GM21737 (cell line): ENCODE results near the gene PTPRF.
"Not testable (repeated sequence)": the region's sequence is repeated elsewhere in the genome, so short reads cannot be mapped to it uniquely, and the experiment has no call there.

Experiments used
- ATAC-seq: cut with Tn5 transposase; IDR thresholded peaks from one replicate; pipeline ENCODE4 v1.9.1; 2021; ENCODE audit warnings: mild to moderate bottlenecking, moderate library complexity; ENCODE audit not compliant: unreplicated experiment

PTPRF gene

DNA sequence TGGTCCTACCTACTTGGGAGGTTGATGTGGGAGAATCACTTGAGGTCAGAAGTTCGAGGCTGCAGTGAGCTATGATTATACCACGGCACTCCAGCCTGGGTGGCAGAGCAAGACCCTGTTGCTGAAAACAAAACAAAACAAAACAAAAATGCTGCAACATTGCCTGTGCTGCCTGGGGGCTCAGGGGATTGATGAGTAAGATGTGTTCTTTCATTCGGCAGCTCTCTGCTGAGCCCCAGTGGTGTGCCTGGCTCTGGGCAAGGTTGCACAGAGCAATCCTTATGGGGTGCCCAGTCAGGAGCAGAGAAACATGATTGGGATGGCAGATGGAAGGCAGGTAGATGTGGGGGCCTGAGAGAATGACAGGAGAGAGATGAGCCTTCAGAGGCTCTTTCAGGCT is 90.7 kb downstream of the PTPRF start:
- no peak for ATAC-seq

DNA sequence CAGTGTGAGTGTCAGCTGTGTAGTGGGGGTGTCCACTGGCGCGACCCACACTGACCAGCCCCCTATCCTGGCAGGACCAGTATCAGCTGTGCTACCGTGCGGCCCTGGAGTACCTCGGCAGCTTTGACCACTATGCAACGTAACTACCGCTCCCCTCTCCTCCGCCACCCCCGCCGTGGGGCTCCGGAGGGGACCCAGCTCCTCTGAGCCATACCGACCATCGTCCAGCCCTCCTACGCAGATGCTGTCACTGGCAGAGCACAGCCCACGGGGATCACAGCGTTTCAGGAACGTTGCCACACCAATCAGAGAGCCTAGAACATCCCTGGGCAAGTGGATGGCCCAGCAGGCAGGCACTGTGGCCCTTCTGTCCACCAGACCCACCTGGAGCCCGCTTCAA is 91.2 kb downstream of the PTPRF start:
- no peak for ATAC-seq

DNA sequence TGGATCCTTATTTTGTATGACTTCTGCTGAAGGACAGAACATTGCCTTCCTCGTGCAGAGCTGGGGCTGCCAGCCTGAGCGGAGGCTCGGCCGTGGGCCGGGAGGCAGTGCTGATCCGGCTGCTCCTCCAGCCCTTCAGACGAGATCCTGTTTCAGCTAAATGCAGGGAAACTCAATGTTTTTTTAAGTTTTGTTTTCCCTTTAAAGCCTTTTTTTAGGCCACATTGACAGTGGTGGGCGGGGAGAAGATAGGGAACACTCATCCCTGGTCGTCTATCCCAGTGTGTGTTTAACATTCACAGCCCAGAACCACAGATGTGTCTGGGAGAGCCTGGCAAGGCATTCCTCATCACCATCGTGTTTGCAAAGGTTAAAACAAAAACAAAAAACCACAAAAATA is 91.8 kb downstream of the PTPRF start:
- no peak for ATAC-seq

DNA sequence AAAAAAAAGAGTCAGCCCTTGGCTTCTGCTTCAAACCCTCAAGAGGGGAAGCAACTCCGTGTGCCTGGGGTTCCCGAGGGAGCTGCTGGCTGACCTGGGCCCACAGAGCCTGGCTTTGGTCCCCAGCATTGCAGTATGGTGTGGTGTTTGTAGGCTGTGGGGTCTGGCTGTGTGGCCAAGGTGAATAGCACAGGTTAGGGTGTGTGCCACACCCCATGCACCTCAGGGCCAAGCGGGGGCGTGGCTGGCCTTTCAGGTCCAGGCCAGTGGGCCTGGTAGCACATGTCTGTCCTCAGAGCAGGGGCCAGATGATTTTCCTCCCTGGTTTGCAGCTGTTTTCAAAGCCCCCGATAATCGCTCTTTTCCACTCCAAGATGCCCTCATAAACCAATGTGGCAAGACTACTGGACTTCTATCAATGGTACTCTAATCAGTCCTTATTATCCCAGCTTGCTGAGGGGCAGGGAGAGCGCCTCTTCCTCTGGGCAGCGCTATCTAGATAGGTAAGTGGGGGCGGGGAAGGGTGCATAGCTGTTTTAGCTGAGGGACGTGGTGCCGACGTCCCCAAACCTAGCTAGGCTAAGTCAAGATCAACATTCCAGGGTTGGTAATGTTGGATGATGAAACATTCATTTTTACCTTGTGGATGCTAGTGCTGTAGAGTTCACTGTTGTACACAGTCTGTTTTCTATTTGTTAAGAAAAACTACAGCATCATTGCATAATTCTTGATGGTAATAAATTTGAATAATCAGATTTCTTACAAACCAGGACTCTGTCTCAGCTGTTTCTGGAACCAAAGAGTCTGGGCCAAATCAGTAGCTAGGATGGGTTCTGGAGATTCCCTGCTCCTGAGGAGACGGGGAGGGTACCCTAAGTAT is 92.5 kb downstream of the PTPRF start:
- ATAC-seq: no peak

DNA sequence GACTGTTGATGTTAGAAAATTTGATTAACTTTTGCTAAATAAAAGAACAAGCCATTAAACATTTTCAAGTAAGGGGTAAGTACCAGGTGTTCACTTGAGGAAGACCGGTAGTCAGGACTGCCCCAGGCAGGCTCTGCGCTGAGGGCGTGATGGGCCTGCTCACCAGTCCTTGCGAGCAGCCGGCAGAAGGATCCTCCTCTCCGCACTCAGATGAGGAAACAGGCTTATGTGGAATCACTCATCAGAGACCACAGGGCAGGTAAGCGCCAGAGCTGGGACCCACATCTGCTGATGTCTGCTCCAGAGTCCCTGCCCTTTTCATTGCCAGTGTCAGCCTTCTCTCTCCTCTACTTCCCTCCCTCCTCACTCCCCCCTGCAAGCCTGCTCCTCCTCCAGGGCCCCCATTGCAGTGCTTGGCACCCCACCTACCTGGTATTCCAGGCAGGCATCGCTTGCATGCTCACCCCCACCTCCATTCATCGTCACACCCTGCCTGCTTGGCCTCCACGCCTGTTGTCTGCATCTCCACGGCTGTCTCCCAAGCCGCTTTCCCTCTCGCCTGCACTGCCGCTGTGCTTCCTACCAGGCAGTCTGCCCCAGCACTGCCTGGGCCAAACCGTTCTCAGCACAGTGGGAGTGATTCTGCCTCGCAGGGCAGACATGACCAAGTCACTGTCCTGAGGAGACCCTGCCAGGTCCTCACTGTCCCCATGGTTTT is 94.5 kb downstream of the PTPRF start:
- ATAC-seq: no peak

DNA sequence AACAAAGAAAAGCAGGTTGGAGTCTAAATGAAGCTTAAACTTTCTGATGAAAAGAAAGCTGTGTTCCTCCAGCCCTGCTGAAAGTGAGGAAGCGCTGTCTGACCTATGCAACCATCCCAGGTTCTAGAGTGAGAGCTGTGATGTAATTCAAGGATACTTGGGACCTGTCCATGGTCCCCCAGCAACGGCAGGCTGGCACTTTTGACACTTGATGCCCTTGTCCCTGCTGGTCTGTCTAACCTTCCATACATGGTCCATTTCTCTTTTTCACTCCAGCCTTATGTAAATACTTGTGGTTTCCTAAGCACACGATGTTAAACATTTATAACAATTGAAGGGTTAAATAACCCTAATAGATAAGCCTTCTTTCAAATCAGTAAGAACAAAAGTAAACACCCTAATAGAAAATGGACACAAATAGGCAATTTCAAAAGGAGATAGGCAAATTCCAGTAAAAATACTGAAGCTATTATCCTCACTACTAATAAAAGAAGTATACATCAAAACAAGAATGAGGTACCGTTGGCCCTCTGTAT is 101.5 kb downstream of the PTPRF start:
- ATAC-seq: no peak

DNA sequence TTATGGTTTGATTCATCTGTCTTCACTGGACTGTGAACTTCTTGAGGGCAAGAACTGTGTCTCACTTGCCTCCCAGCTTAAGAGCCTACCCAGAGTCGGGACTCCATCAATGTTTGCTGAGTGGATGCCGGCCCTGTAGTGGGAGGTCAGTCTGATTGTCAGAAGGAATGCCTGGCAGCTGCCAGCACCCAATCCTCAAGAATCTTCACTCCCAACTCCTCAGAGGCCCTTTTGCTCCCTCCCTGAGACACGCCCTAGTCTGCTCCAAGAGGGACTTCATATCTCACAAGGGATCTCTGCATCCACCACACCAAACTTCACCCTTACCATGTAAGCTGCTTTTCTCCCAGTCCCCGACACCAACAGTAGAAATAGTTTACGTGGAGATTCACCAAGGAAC is 104.0 kb downstream of the PTPRF start:
- ATAC-seq: no peak

DNA sequence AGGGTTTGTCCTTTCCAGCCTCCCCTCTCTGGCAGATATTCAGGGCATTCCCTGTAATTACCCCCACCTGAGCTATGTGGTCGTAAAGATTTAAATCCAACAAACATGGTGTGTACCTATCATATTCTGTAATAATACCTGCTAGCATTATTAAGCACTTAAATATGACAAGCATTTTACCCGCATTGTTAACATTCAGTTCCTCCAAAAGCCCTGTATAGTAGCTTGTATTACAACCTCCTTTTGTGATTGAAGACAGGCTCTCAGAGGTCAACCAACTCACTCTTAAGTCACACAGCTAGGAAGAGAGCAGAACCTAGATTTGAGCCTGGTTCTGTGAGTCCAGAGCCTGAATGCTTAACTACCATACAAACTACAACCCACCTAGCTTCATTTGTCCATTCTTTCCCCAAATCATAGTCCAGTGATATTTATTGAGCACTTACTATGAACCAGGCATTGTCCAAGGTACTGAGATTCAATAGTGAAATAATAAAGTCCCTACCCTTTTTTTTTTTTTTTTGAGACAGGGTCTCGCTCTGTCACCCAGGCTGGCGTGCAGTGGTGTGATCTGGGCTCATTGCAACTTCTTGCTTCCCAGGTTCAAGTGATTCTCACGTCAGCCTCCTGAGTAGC is 105.4 kb downstream of the PTPRF start:
- ATAC-seq: no peak

DNA sequence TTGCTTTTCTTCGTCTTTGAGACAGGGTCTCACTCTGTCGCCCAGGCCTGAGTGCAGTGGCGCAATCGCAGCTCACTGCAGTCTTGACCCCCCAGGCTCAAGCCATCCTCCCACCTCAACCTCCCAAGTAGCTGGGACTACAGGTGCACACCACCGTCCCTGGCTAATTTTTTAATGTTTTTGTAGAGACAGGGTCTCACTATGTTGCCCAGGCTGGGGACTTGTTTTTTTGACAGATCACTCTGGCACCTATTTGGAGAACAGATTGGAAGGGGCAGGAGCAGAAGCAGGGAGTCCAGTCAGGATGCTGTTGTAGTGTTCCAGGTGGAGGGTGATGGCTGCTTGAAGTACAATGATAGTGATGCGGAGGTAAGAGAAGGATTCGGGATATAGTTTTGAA is 106.6 kb downstream of the PTPRF start:
- no peak for ATAC-seq

DNA sequence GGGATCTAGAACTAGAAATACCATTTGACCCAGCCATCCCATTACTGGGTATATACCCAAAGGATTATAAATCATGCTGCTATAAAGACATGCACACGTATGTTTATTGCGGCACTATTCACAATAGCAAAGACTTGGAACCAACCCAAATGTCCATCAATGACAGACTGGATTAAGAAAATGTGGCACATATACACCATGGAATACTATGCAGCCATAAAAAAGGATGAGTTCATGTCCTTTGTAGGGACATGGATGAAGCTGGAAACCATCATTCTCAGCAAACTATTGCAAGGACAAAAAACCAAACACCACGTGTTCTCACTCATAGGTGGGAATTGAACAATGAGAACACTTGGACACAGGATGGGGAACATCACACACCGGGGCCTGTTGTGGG is 107.7 kb downstream of the PTPRF start:
- ATAC-seq: not testable (repeated sequence)

DNA sequence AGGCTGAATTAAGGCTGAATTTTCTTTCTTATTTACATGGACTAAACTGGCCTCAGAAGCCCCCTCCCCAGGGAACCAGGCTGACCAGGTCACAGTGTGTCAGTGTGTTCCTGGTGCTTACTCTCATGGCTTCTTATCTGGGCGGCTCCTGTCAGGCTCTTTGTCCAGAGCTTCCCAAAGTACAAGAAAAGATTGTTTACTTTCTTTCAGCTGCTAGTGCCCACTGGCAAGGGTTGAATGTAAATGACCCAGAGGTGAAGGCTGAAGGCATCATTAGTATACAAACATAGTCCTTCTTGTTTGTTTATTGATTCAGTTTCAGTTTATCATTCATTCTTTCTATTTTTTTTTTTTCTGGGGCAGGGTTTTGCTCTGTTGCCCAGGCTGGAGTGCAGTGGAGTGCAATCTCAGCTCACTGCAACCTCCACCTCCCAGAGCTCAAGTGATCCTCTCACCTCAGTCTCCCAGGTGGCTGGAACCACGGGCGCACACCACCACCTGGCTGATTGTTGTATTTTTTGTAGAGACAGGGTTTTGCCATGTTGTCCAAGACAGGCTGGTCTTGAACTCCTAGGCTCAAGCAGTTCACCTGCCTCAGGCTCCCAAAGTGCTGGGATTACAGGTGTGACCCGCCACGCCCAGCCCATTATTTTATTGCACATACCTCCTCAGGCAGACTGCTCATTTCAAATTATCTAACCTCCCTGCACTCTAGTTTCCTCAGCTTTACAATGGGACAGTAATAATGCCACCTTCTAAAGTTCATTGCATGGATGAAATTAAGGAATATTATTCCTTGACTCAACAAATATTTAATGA is 109.5 kb downstream of the PTPRF start:
- no peak for ATAC-seq

DNA sequence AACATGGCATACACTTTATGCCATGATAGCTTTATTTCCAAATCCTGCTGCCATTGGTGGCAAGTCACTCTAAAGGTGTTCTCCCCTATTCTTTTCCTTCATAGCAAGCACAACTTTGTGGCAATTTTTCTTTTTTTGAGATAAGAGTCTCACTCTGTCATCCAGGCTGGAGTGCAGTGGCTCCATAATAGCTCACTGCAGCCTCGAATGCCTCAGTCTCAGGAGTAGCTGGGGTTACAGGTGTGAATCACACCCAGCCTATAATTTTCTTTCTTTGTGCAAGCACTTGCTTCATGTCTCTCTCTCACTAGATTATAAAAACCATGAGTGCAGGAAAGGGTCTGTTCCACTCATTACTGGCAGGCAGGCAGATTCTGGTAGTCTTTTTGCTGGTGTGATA is 113.9 kb downstream of the PTPRF start:
- ATAC-seq: no peak

DNA sequence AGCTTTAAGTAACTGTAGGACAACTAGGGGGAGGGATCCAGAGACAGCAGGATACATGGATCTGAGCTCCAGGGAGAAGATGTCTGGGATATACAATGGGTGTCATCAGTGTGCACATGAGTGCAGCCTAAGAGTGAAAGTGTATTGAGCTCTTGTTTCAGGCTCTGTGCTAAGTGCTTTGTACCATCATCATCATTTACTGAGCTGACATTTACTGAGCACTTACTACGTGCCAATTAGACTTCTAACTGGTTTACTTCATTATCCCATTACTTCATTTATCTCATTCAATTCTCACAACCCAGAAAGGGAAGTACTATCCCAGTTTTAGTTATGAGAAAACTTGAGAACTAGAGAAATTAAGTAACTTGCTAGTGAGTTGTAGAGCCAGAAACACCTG is 114.8 kb downstream of the PTPRF start:
- ATAC-seq: no peak

DNA sequence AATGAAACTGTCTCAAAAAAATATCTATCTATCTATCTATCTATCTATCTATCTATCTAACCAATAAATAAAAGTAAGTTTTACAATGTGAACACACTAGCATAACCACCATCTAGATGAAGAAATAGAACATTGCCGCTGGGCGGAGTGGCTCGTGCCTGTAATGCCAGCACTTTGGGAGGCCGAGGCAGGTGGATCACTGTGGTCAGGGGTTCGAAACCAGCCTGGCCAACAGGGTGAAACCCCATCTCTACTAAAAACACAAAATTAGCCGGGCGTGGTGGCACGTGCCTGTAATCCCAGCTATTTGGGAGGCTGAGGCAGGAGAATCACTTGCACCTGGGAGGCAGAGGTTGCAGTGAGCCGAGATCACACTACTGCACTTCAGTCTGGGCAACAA is 116.6 kb downstream of the PTPRF start:
- ATAC-seq: not testable (repeated sequence)

DNA sequence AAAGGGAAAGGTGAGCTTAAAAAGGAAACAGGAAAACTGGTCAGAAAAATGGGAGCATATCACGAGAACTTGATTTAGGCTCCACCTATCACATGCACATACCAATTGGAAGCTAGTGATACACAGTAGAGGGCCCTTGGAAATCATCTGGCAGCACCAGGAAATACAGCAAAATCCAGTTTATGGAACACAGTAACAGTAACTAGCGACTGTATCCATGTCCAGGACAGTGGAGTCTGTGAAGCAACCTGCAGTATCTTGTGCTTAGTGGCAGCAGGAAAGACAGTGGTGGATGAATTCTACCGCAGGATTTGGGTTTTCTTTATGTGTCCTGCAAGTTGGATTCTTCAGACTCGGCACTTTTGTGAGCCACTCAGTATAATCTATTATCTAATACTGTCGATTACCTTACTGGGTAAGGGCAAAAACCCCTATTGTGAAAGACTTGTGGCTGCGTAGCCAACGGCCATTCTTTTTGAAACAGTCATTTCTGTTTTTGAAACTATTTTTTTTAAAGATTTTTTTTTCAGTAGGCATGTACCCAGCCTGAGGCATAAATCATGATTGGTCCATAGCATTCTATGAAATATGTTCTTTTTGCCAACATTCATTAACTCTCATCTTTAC is 117.7 kb downstream of the PTPRF start:
- ATAC-seq: no peak

DNA sequence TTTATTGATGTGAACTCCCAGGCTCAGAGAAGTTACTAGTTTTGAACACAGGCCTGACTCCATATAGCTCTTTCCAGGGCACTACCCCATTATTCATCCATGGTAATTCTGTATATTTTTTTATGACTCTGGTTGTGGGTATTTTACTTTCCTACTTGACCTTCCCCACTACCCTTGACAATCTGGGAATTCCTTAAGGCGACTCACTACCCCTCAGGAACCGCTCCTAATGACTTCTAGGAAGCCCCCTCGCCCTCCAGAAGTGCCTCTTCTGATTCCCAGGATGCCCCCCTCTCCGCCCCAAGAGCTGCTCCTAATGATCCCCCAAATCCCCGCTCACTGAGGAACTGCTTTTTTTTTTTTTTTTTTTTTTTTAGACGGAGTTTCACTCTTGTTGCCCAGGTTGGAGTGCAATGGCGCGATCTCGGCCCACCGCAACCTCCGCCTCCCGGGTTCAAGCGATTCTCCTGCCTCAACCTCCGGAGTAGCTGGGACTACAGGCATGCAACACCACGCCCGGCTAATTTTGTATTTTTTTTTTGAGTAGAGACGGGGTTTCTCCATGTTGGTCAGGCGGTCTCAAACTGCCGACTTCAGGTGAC is 118.3 kb downstream of the PTPRF start:
- ATAC-seq: no peak

DNA sequence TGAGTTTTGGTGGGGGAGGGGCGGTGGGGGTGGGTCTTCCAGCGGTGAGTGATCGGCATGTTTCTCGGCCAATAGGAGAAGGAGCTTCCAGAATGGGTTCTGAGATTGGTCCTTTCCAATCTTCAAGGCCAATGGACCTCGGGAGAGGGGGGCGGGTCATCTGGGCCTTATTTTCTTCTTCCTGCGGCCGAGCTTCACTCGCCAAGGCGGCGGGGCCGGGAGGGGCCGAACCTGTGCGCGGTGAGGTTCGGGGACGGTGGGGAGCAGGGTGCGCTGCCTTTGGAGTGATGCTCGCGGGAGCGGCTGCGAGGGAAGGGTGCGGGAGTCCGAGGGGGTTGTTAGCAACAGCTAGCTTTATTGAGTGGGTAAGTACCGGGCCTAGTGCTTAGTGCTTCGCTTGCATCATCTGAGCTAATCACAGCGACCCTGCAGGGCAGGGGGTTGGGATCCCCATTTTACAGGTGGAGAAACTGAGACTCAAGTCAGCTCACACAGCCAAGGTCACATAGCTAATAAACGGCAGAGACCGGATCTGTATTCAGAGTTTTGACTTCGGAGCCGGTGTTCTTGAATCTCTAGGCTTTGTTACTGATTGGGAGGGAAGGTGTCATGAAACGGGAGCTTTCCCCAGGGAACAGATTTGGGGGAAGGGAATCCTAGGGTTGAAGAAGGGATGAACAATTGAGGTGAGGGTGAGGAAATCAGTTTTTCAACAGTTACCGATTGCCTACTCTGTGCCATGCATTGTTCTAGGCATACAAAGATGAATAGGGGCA is 119.8 kb downstream of the PTPRF start:
- ATAC-seq: peak; percentile 66

DNA sequence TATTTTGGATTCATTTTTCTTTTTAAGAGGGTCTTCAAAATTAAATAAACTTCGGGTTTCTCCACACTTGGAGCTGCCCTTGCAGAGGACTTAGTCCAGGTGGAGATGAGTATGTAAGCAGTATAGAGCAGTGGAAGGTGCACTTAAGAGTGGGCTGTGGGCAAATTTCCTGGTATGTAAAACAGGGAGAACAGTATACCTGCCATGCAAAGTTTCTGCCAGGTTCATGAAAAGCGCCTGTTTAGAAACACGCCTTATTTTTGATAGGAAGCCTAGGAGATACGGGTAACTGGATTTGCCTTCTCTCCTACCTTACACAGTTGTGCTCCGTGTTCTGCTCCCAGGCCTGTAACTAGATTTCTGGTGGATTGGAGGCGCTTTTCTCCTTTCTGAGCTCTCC is 120.5 kb downstream of the PTPRF start:
- ATAC-seq: no peak

DNA sequence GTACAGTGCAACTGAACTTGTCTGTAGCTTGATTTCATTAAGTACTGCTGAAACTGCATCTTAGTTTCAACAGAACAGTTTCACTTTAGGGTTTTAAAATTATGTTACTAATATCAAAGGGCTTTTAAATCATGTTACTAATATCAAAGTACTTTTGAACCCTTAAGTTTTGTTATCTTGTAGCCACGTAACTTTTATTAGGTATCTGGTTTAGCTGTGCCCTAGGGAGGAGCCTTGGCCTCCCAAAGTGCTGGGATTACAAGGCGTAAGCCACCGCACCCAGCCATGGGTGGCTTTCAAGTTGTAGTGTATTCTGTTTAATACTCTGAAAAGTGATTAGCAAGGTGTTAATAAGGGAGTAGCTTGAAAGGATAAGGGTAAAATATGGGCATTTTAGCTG is 121.2 kb downstream of the PTPRF start:
- ATAC-seq: no peak
